OCI-LY7 (cell line): ENCODE data around the gene KCNMA1. TPM values are rescaled to one million over a fixed set of nuclear protein-coding genes. Genes with fewer than 3 reads are reported as not detected.

ENCODE experiments used
- BruUV-seq: library from RNA; stranded (reverse); fragments of 400-500 nt; replicated peaks from 2 replicates; lab custom pipeline; 2021; lab: Mats Ljungman, UMichigan
- CTCF ChIA-PET: fragments of 300-600 bp; sonication (Branson Sonifier 250); formaldehyde crosslinking; loops from one replicate; lab custom pipeline; 2022; ENCODE audit warnings: antibody characterized with exemption; ENCODE audit not compliant: unreplicated experiment; lab: Charles Lee
- POLR2A ChIA-PET: fragments of 300-600 bp; sonication (Branson Sonifier 250); formaldehyde crosslinking; loops from one replicate; lab custom pipeline; 2022; ENCODE audit warnings: antibody characterized with exemption; lab: Charles Lee
- DNase-seq: peaks from one replicate; pipeline ENCODE4 v3.0.0-alpha.2; 2015; ENCODE audit warnings: low spot score
- H2AFZ ChIP-seq: fragments of 200-600 bp; sonication (generic), shearing (Covaris generic); 2 replicates; pipeline ENCODE4 v1.6.1; 2014; ENCODE audit warnings: mild to moderate bottlenecking, antibody characterized with exemption, low read length, moderate library complexity
- H3K27ac ChIP-seq: fragments of 200-600 bp; sonication (generic); 2 replicates; pipeline ENCODE4 v1.5.1; 2014; ENCODE audit warnings: mixed run types, low read depth, mild to moderate bottlenecking, moderate library complexity, low read length, inconsistent platforms; ENCODE audit not compliant: poor library complexity, severe bottlenecking
- H3K36me3 ChIP-seq: fragments of 200-600 bp; sonication (generic); 2 replicates; pipeline ENCODE4 v1.6.1; 2014; ENCODE audit warnings: mild to moderate bottlenecking, antibody characterized with exemption, low read length, moderate library complexity, mixed read lengths; ENCODE audit not compliant: insufficient read depth
- H3K4me1 ChIP-seq: fragments of 200-600 bp; sonication (generic); 2 replicates; pipeline ENCODE4 v1.5.1; 2014; ENCODE audit warnings: mild to moderate bottlenecking, low read length; ENCODE audit not compliant: insufficient read depth, poor library complexity, severe bottlenecking
- H3K4me2 ChIP-seq: fragments of 200-600 bp; sonication (generic); 2 replicates; pipeline ENCODE4 v1.6.1; 2014; ENCODE audit warnings: mild to moderate bottlenecking, low read length
- H3K4me3 ChIP-seq: fragments of 200-600 bp; sonication (generic); 2 replicates; pipeline ENCODE4 v1.5.1; 2014; ENCODE audit warnings: mild to moderate bottlenecking, low read depth, low read length; ENCODE audit not compliant: poor library complexity, severe bottlenecking
- H3K79me2 ChIP-seq: fragments of 200-600 bp; sonication (generic); 2 replicates; pipeline ENCODE4 v1.6.1; 2016; ENCODE audit warnings: low read depth, mild to moderate bottlenecking, low read length, moderate library complexity, mixed read lengths; ENCODE audit not compliant: insufficient read depth
- H3K9me2 ChIP-seq: fragments of 200-600 bp; sonication (generic); 2 replicates; pipeline ENCODE4 v1.6.1; 2016; ENCODE audit warnings: mild to moderate bottlenecking, low read length, mixed read lengths; ENCODE audit not compliant: insufficient read depth
- H3K9me3 ChIP-seq: fragments of 200-600 bp; sonication (generic); 2 replicates; pipeline ENCODE4 v1.6.1; 2014; ENCODE audit warnings: mild to moderate bottlenecking, mixed run types, low read length, mixed read lengths
- H4K20me1 ChIP-seq: fragments of 200-600 bp; sonication (generic); 2 replicates; pipeline ENCODE4 v1.6.1; 2014; ENCODE audit warnings: mild to moderate bottlenecking, antibody characterized with exemption, low read length, moderate library complexity, mixed read lengths; ENCODE audit not compliant: insufficient read depth
- CTCF ChIP-seq: fragments of 200-600 bp; sonication (generic); conservative IDR thresholded peaks from 2 replicates; pipeline ENCODE4 v1.5.1; 2014; ENCODE audit warnings: mild to moderate bottlenecking, antibody characterized with exemption, low read length, moderate library complexity, mixed read lengths
- EZH2phosphoT487 ChIP-seq: fragments of 200-600 bp; sonication (generic); IDR thresholded peaks from 2 replicates; pipeline ENCODE4 v1.6.1; 2018; ENCODE audit warnings: low read depth, borderline replicate concordance, mild to moderate bottlenecking, mixed run types, antibody characterized with exemption, low read length, moderate library complexity, mixed read lengths
- intact Hi-C: fragments of 100-400 bp; cut with micrococcal nuclease; formaldehyde crosslinking; loops from one replicate; pipeline ENCODE4 v1.10.0; 2022; ENCODE audit not compliant: unreplicated experiment
- total RNA-seq, 2 experiments: library from RNA; depleted of rRNA in 1 of 2; stranded (reverse); fragments of >200 nt in 1 of 2; shearing (Covaris generic) in 1 of 2; gene quantifications; 2 replicates each; pipeline ENCODE4 v1.2.3, GENCODE V29; 2014 to 2022

KCNMA1 gene
- total RNA-seq, 2 experiments from 2014 or later, result not detected

DNA sequence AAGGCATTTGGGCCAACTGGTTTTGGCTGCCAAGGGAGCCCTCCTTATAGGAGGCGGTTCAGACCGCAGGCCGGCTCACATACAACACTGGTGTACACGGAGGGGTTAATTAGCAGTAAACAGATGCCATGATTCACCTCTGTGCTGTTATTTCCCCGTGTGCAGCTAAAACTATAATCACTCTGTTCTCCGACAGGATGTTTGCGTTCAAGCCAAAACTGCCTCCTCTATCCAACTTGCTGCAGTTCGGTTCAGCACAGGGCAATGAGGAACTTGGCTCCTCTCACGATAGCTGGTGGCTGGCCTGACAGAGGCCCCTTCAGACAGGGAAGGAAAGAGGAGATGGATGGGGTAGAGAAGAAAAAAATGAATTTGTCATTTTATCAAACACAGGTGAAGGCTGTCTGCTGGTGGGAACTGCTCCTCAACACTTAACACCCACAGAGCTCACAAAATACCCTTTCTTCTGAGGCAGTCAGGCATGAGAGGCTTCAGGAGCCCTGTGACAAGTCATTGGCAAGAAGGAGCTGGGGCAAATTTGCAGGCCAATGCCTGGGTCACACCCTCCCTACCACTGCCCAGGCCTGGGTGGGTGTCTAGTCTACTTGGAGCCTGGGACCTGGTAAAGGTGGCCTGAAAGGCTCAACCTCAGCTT is 24.0 kb downstream of the KCNMA1 start:
- no TSS peak for BruUV-seq
- no peak overlapping the region for H3K27ac ChIP-seq
- no peak for DNase-seq

GRCh38 chr10:77611670-77612069 is 25.9 kb downstream of the KCNMA1 start:
- Histone ChIP-seq H4K20me1 (no peaks in the 10 kb centered on the region), H3K36me3 (no peaks in the 10 kb centered on the region), H3K27ac (no peak overlapping the region), H3K4me3 (no peak overlapping the region), H3K4me1 (no peaks in the 10 kb centered on the region), H2AFZ (no peak overlapping the region), H3K4me2 (no peak overlapping the region), H3K9me2 (no peaks in the 10 kb centered on the region), H3K79me2 (no peaks in the 10 kb centered on the region), H3K9me3 (no peaks in the 10 kb centered on the region)
- ChIA-PET CTCF (no interaction called here), POLR2A (no interaction called here)
- intact Hi-C loops, result no loop called here
- BruUV-seq, result no TSS peak
- no peak for TF ChIP-seq CTCF
- no peak for TF ChIP-seq EZH2phosphoT487
- DNase-seq, result no peak

More for the DNA sequence above, 24.0 kb downstream of the KCNMA1 start:
- no peak overlapping the region for H3K4me2 ChIP-seq
- no peak overlapping the region for H2AFZ ChIP-seq
- no peaks in the 10 kb centered on the region for H3K9me2 ChIP-seq
- intact Hi-C loops, result no loop called here
- TF ChIP-seq CTCF, result no peak
- TF ChIP-seq EZH2phosphoT487, result no peak
- no peaks in the 10 kb centered on the region for H3K79me2 ChIP-seq
- no peaks in the 10 kb centered on the region for H3K9me3 ChIP-seq
- H3K4me1 ChIP-seq, result no peaks in the 10 kb centered on the region
- no peak overlapping the region for H3K4me3 ChIP-seq
- CTCF ChIA-PET, result no interaction called here
- H4K20me1 ChIP-seq, result no peaks in the 10 kb centered on the region
- POLR2A ChIA-PET, result interaction anchor here (0.7 kb wide), 1 partner anchor 361 kb away, joined by 3 read pairs; no protein-coding TSS in a partner anchor
- H3K36me3 ChIP-seq, result no peaks in the 10 kb centered on the region

DNA sequence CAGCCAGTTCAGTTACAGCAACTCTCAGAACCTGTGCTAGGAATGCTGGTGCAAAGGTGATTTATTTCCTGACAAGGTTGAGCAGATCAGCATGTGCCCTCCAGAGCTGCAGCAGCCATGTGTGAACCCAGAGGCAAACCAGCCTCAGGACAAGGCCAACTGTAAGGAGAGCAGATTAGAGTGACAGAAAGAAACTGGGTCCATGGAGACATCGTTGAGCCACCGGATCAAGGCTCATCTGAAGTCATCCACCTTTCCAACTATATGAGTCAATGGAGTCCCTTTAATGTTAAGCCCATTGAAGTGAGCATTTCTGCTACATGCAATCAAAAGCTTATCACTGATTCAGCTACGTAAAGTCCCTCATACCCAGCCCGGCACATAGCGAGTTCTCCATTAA is 26.4 kb downstream of the KCNMA1 start:
- Histone ChIP-seq H4K20me1 (no peaks in the 10 kb centered on the region), H3K27ac (no peak overlapping the region), H3K9me3 (no peaks in the 10 kb centered on the region), H3K9me2 (no peaks in the 10 kb centered on the region), H3K4me3 (no peak overlapping the region), H2AFZ (no peak overlapping the region), H3K79me2 (no peaks in the 10 kb centered on the region), H3K4me1 (no peaks in the 10 kb centered on the region), H3K36me3 (no peaks in the 10 kb centered on the region), H3K4me2 (no peak overlapping the region)
- TF ChIP-seq CTCF (no peak), EZH2phosphoT487 (no peak)
- no peak for DNase-seq
- BruUV-seq, result no TSS peak
- intact Hi-C loops, result no loop called here
- CTCF ChIA-PET, result no interaction called here
- POLR2A ChIA-PET, result no interaction called here
